Esophagus muscularis mucosa (tissue), 4 donors: ENCODE measurements around the gene CABP4. TPM values are rescaled to one million over a fixed set of nuclear protein-coding genes. Genes with fewer than 3 reads are reported as not detected.
A peak's percentile ranks its signal among the peaks of the same experiment; 100 is the strongest.

Experiments used
- DNase-seq: peaks from one replicate; pipeline ENCODE4 v3.0.0-alpha.2; 2017; ENCODE audit errors: extremely low spot score
- H3K27ac ChIP-seq, 4 donors: fragments of 200-600 bp; sonication (generic); replicated peaks in 1 of 4; 1 replicate in 3 of 4; 2 replicates in 1 of 4; pipeline ENCODE4 v1.5.1; 2016 to 2019; ENCODE audit warnings: mild to moderate bottlenecking in 1 of 4
- H3K27me3 ChIP-seq, 4 donors: fragments of 200-600 bp; sonication (generic); one replicate each; pipeline versions ENCODE4 v1.5.1 to v1.6.0; 2016 to 2019
- H3K36me3 ChIP-seq, 4 donors: fragments of 200-600 bp; sonication (generic); one replicate each; pipeline ENCODE4 v1.5.1; 2016 to 2019
- H3K4me1 ChIP-seq, 4 donors: fragments of 200-600 bp; sonication (generic); one replicate each; pipeline ENCODE4 v1.5.1; 2016 to 2019
- H3K4me3 ChIP-seq, 4 donors: fragments of 200-600 bp; sonication (generic); 1 replicate in 2 of 4; 2 replicates in 2 of 4; pipeline ENCODE4 v1.5.1; 2016 to 2019; ENCODE audit warnings: mild to moderate bottlenecking in 4 of 4, moderate library complexity in 1 of 4
- H3K9me3 ChIP-seq, 4 donors: fragments of 200-600 bp; sonication (generic); 1 replicate in 3 of 4; 2 replicates in 1 of 4; pipeline ENCODE4 v1.5.1; 2016 to 2019
- EP300 ChIP-seq: sonication (generic); formaldehyde crosslinking; IDR thresholded peaks from one replicate; pipeline ENCODE4 v1.6.1; 2017; ENCODE audit warnings: antibody characterized with exemption
- POLR2A ChIP-seq: fragments of 450-650 bp; IDR thresholded peaks from one replicate; pipeline ENCODE4 v1.6.1; 2017; ENCODE audit warnings: antibody characterized with exemption, moderate library complexity, mild to moderate bottlenecking, low read depth
- POLR2AphosphoS5 ChIP-seq, 2 donors: sonication (generic); formaldehyde crosslinking; IDR thresholded peaks; one replicate each; pipeline ENCODE4 v1.6.1; 2017; ENCODE audit warnings: antibody characterized with exemption in 2 of 2
- WGBS: methylation state at CpG from one replicate; pipeline ENCODE4 v1.1.5; 2018; 5-methylcytosine and 5-hydroxymethylcytosine counted together
- intact Hi-C: fragments of 100-400 bp; cut with DNase I; formaldehyde crosslinking; loops from one replicate; pipeline ENCODE4 v1.15.1; 2023
- total RNA-seq, 4 donors: library from RNA; depleted of rRNA; stranded (reverse); fragments of >200 nt; gene quantifications; one replicate each; pipeline versions ENCODE4 v1.1.0 to v1.2.1, GENCODE V29; 2016
- TF ChIP-seq, protein P1 (sequence below), 3 experiments: fragments of 200-600 bp in 2 of 3; fragments of 450-650 bp in 1 of 3; sonication (generic) in 2 of 3; IDR thresholded peaks; one replicate each; pipeline ENCODE4 v1.5.1; 2017 to 2019; ENCODE audit warnings: antibody characterized with exemption in 3 of 3, mild to moderate bottlenecking in 2 of 3, moderate library complexity in 1 of 3

Gene CABP4
- total RNA-seq, 4 donors from 2014 or later = 0.50 to 2.9 (median 1.5) TPM

- TF ChIP-seq, protein P1, sequence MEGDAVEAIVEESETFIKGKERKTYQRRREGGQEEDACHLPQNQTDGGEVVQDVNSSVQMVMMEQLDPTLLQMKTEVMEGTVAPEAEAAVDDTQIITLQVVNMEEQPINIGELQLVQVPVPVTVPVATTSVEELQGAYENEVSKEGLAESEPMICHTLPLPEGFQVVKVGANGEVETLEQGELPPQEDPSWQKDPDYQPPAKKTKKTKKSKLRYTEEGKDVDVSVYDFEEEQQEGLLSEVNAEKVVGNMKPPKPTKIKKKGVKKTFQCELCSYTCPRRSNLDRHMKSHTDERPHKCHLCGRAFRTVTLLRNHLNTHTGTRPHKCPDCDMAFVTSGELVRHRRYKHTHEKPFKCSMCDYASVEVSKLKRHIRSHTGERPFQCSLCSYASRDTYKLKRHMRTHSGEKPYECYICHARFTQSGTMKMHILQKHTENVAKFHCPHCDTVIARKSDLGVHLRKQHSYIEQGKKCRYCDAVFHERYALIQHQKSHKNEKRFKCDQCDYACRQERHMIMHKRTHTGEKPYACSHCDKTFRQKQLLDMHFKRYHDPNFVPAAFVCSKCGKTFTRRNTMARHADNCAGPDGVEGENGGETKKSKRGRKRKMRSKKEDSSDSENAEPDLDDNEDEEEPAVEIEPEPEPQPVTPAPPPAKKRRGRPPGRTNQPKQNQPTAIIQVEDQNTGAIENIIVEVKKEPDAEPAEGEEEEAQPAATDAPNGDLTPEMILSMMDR (IDR thresholded peaks at IDR 0.05) = no peak
- TF ChIP-seq POLR2A (no peak), EP300 (no peak), POLR2AphosphoS5 (IDR thresholded peaks at IDR 0.05) (no peak)
- peaks cover 20 to 96% (median 90%) of the 10 kb centered on the region in 4 donors for H3K36me3 ChIP-seq
Measured at GRCh38 chr11:67492069-67492727, 37.0 kb downstream of the CABP4 start.

DNA sequence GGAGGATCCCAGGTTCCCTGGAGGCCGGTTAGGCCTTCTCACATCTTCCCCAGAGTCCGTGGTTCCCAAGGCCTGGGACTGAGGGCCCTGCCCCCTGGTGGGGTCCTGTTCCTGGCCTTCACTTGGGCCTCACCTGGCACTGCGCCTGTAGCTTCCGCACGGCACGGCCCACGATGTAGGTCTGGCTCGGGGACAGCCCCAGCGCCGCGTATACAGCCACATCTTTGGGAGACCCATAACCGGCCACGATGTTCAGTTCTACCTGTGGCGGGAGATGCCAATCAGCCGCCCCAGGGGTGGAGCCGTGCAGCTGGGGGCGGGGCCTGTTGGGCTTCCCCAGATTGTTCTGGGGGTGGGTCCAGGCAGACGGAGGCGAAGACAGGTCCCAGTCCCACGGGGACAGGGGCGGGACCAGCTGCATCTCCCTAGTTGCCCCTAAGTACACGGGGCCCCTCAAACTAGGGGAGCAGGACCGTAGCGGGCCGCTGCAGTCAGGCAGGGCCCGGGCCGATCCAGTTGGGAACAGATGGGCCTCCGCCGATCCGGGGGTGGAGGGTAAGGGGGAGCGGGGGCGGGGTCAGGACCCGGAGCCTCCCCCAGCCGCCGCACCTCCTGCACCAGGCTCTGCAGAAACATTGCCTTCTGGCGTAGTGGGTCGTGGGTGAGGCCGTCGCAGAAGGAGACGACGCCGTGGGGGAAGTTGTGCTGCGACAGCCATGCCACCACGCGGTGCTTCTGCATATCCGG is 37.8 kb downstream of the CABP4 start:
- Histone ChIP-seq H3K36me3 (peaks cover 15 to 96% (median 88%) of the 10 kb centered on the region in 4 donors), H3K4me1 (peaks cover 0 to 13% (median 10%) of the 10 kb centered on the region in 4 donors), H3K4me3 (no peak overlapping the region), H3K9me3 (no peaks in the 10 kb centered on the region), H3K27me3 (no peaks in the 10 kb centered on the region), H3K27ac (no peak overlapping the region)
- intact Hi-C loops = no loop called here
- DNase-seq = no peak
- TF ChIP-seq, protein P1 (IDR thresholded peaks at IDR 0.05) = no peak
- TF ChIP-seq POLR2A (no peak), POLR2AphosphoS5 (IDR thresholded peaks at IDR 0.05) (no peak), EP300 (no peak)
- WGBS = 90% methylated on average over 23 of the region's 46 CpGs

More at GRCh38 chr11:67492069-67492727, 37.0 kb downstream of the CABP4 start:
- peak overlapping the region in 2 of 4 donors; percentile 15 to 20 for H3K27ac ChIP-seq
- no peaks in the 10 kb centered on the region for H3K9me3 ChIP-seq
- intact Hi-C loops = no loop called here
- peaks cover 0 to 13% (median 10%) of the 10 kb centered on the region in 4 donors for H3K4me1 ChIP-seq
- no peak for DNase-seq
- no peak overlapping the region for H3K4me3 ChIP-seq
- no peaks in the 10 kb centered on the region for H3K27me3 ChIP-seq
- WGBS = 90% methylated on average over 2 of the region's 19 CpGs

GRCh38 chr11:67493548-67494370 is 38.6 kb downstream of the CABP4 start:
- no peaks in the 10 kb centered on the region for H3K27me3 ChIP-seq
- DNase-seq = no peak
- H3K36me3 ChIP-seq = peaks cover 15 to 100% (median 87%) of the 10 kb centered on the region in 4 donors
- H3K27ac ChIP-seq = no peak overlapping the region
- peaks cover 0 to 13% (median 10%) of the 10 kb centered on the region in 4 donors for H3K4me1 ChIP-seq
- 97% methylated on average over 22 of the region's 65 CpGs for WGBS
- intact Hi-C loops = no loop called here
- TF ChIP-seq POLR2A (no peak), POLR2AphosphoS5 (IDR thresholded peaks at IDR 0.05) (no peak), EP300 (no peak)
- TF ChIP-seq, protein P1 (IDR thresholded peaks at IDR 0.05) = no peak
- no peak overlapping the region for H3K4me3 ChIP-seq
- no peaks in the 10 kb centered on the region for H3K9me3 ChIP-seq

- 91% methylated on average over 59 of the region's 59 CpGs for WGBS
- TF ChIP-seq, protein P1 (IDR thresholded peaks at IDR 0.05) = no peak
- TF ChIP-seq POLR2AphosphoS5 (IDR thresholded peaks at IDR 0.05) (no peak), POLR2A (no peak), EP300 (no peak)
- intact Hi-C loops = no loop called here
- peaks cover 15 to 95% (median 79%) of the 10 kb centered on the region in 4 donors for H3K36me3 ChIP-seq
- peaks cover 0 to 13% (median 10%) of the 10 kb centered on the region in 4 donors for H3K4me1 ChIP-seq
- no peak for DNase-seq
- H3K27ac ChIP-seq = no peak overlapping the region
- no peak overlapping the region for H3K4me3 ChIP-seq
- H3K9me3 ChIP-seq = no peaks in the 10 kb centered on the region
- H3K27me3 ChIP-seq = no peaks in the 10 kb centered on the region
Measured at GRCh38 chr11:67494371-67495233, 39.4 kb downstream of the CABP4 start.
